GM12878 (cell line): ENCODE results near the gene STK11. TPM values are rescaled to one million over a fixed set of nuclear protein-coding genes. Genes with fewer than 3 reads are reported as not detected.
A peak's percentile ranks its signal among the peaks of the same experiment; 100 is the strongest.

ENCODE experiments used
- ATAC-seq: fragments of 200-7000 bp; cut with Tn5 transposase; 3 replicates; pipeline ENCODE4 v1.9.1; 2020; ENCODE audit warnings: mild to moderate bottlenecking, moderate library complexity
- BruUV-seq: library from RNA; stranded (reverse); fragments of 400-500 nt; replicated peaks from 2 replicates; lab custom pipeline; 2021; lab: Mats Ljungman, UMichigan
- CTCF ChIA-PET: fragments of 300-600 bp; sonication (Branson Sonifier 250); formaldehyde crosslinking; extraction: SDS; loops from one replicate; lab custom pipeline; 2021; ENCODE audit warnings: inconsistent platforms; lab: Yijun Ruan, JAX
- POLR2A ChIA-PET: fragments of 350-600 bp; formaldehyde crosslinking; extraction: SDS; loops from one replicate; lab custom pipeline; 2021; ENCODE audit warnings: inconsistent platforms; lab: Charles Lee
- RAD21 ChIA-PET: fragments of 300-600 bp; sonication (Branson Sonifier 250); formaldehyde crosslinking; loops from one replicate; lab custom pipeline; 2023; ENCODE audit warnings: antibody characterized with exemption; ENCODE audit not compliant: unreplicated experiment; lab: Charles Lee
- SMC1A ChIA-PET: fragments of 300-600 bp; sonication (Branson Sonifier 250); formaldehyde crosslinking; loops from one replicate; lab custom pipeline; 2023; ENCODE audit not compliant: unreplicated experiment, uncharacterized antibody; lab: Charles Lee
- DNase-seq: peaks from one replicate; pipeline ENCODE4 v3.0.0-alpha.2; 2011; ENCODE audit warnings: low read depth, low spot score
- FAIRE-seq: peaks from 3 replicates; lab custom pipeline; 2011; peaks lifted over from hg19 to GRCh38; lab: Jason Lieb, UNC
- H2AFZ ChIP-seq: 2 replicates; pipeline ENCODE4 v1.6.0; 2011; ENCODE audit warnings: low read depth, low read length, control low read depth; ENCODE audit not compliant: control insufficient read depth
- H3K27ac ChIP-seq: 2 replicates; pipeline ENCODE4 v1.5.1; 2011; ENCODE audit warnings: control low read depth; ENCODE audit not compliant: control insufficient read depth, insufficient read depth
- H3K27me3 ChIP-seq, 2 experiments: replicated peaks in 1 of 2; 2 replicates each; pipeline versions ENCODE4 v1.6.0 to v1.6.1; 2011; ENCODE audit warnings: low read length in 1 of 2; ENCODE audit not compliant: control insufficient read depth in 2 of 2, insufficient read depth in 2 of 2
- H3K36me3 ChIP-seq, 2 experiments: 2 replicates each; pipeline ENCODE4 v1.5.1; 2011; ENCODE audit warnings: low read length in 1 of 2; ENCODE audit not compliant: control insufficient read depth in 2 of 2, insufficient read depth in 2 of 2
- H3K4me1 ChIP-seq: 2 replicates; pipeline ENCODE4 v1.6.1; 2011; ENCODE audit warnings: mild to moderate bottlenecking, low read length, moderate library complexity, mixed read lengths; ENCODE audit not compliant: control insufficient read depth, insufficient read depth
- H3K4me2 ChIP-seq: 2 replicates; pipeline ENCODE4 v1.6.0; 2011; ENCODE audit warnings: control low read depth; ENCODE audit not compliant: control insufficient read depth, insufficient read depth
- H3K4me3 ChIP-seq: fragments of 200-600 bp; sonication (generic); 2 replicates; pipeline ENCODE4 v1.5.1; 2016
- H3K79me2 ChIP-seq: 2 replicates; pipeline ENCODE4 v1.6.0; 2011; ENCODE audit warnings: low read length; ENCODE audit not compliant: control insufficient read depth, insufficient read depth
- H3K9ac ChIP-seq: 2 replicates; pipeline ENCODE4 v1.8.0; 2011; ENCODE audit warnings: low read length, control low read depth, mixed read lengths; ENCODE audit not compliant: control insufficient read depth, insufficient read depth
- H3K9me3 ChIP-seq: replicated peaks from 3 replicates; pipeline ENCODE4 v1.5.1; 2011; ENCODE audit warnings: mild to moderate bottlenecking, low read length; ENCODE audit not compliant: control insufficient read depth, insufficient read depth
- H4K20me1 ChIP-seq: 2 replicates; pipeline ENCODE4 v1.6.0; 2011; ENCODE audit not compliant: control insufficient read depth, insufficient read depth
- CREB1 ChIP-seq: IDR thresholded peaks from 2 replicates; pipeline ENCODE4 v1.6.1; 2012; ENCODE audit warnings: low read depth, mild to moderate bottlenecking, inconsistent platforms
- EED ChIP-seq: sonication (generic); IDR thresholded peaks from 2 replicates; pipeline ENCODE4 v1.6.1; 2016; ENCODE audit warnings: antibody characterized with exemption, low read depth
- EGR1 ChIP-seq, 2 experiments: IDR thresholded peaks; 1 replicate in 1 of 2; 2 replicates in 1 of 2; pipeline ENCODE4 v1.6.1; 2011 to 2012; ENCODE audit warnings: low read depth in 2 of 2, low read length in 2 of 2, borderline replicate concordance in 1 of 2, mild to moderate bottlenecking in 1 of 2, moderate library complexity in 1 of 2
- HDGF ChIP-seq: fragments of 450-650 bp; IDR thresholded peaks from 2 replicates; pipeline ENCODE4 v1.6.1; 2016; ENCODE audit warnings: antibody characterized with exemption
- PBX3 ChIP-seq: IDR thresholded peaks from 2 replicates; pipeline ENCODE4 v1.6.1; 2011; ENCODE audit warnings: mild to moderate bottlenecking, low read depth, low read length, moderate library complexity; ENCODE audit not compliant: insufficient replicate concordance
- POLR2A ChIP-seq: IDR thresholded peaks from 2 replicates; pipeline ENCODE4 v1.6.1; 2011; ENCODE audit warnings: low read depth, mild to moderate bottlenecking, low read length
- RAD51 ChIP-seq: fragments of 450-650 bp; IDR thresholded peaks from 2 replicates; pipeline ENCODE4 v1.6.1; 2016; ENCODE audit warnings: moderate library complexity, mild to moderate bottlenecking, inconsistent platforms
- SUZ12 ChIP-seq: fragments of 200-600 bp; sonication (generic); IDR thresholded peaks from one replicate; pipeline ENCODE4 v1.6.1; 2018; ENCODE audit warnings: antibody characterized with exemption, mild to moderate bottlenecking; ENCODE audit not compliant: unreplicated experiment
- ZBED1 ChIP-seq: IDR thresholded peaks from 2 replicates; pipeline ENCODE4 v1.6.1; 2016; ENCODE audit warnings: borderline replicate concordance
- ZNF592 ChIP-seq: fragments of 450-650 bp; IDR thresholded peaks from 2 replicates; pipeline ENCODE4 v1.6.1; 2017; ENCODE audit warnings: mild to moderate bottlenecking, moderate library complexity
- ZNF687 ChIP-seq: fragments of 450-650 bp; IDR thresholded peaks from 2 replicates; pipeline ENCODE4 v1.6.1; 2017; ENCODE audit warnings: mild to moderate bottlenecking, moderate library complexity
- WGBS: methylation state at CpG from one replicate; pipeline ENCODE4 v1.1.6; 2016; ENCODE audit warnings: low lambda C conversion rate; ENCODE audit not compliant: insufficient replicate concordance, insufficient coverage; ENCODE audit errors: missing lambda C conversion rate; 5-methylcytosine and 5-hydroxymethylcytosine counted together
- in situ Hi-C: fragments of 300-500 bp; cut with MboI; formaldehyde crosslinking; loops from 9 replicates; pipeline ENCODE4 v1.14.3; 2018; ENCODE audit warnings: mixed read lengths
- intact Hi-C: fragments of 100-400 bp; cut with micrococcal nuclease; formaldehyde crosslinking; loops from one replicate; pipeline ENCODE4 v1.14.2; 2022; ENCODE audit not compliant: unreplicated experiment
- polyA plus RNA-seq, 11 experiments: library from polyadenylated mRNA; depleted of rRNA in 4 of 11; unstranded in 6 of 11; stranded (reverse) in 5 of 11; fragments of >200 nt; fragmentation: Nextera tagmentation in 4 of 11; fragmentation: Illumina TruSeq in 1 of 11; extraction: Ambion mirVana in 4 of 11; extraction: Trizol in 1 of 11; gene quantifications; 1 replicate in 1 of 11; 2 replicates in 10 of 11; pipeline versions ENCODE4 v1.2.1 to v1.2.3, GENCODE V29; 2011 to 2016; ENCODE audit warnings: inconsistent platforms in 2 of 11, missing spikeins in 2 of 11, low read depth in 1 of 11
- total RNA-seq, 4 experiments: library from RNA; depleted of rRNA in 3 of 4; stranded (reverse); fragments of >200 nt in 3 of 4; fragmentation: Illumina TruSeq in 1 of 4; extraction: Trizol in 1 of 4; gene quantifications; 2 replicates each; pipeline versions ENCODE4 v1.2.1 to v1.2.3, GENCODE V29; 2013 to 2021

Gene STK11
- total and polyA plus RNA-seq, 10 of the 15 experiments (the other 5 are each of a cell fraction or from before 2014, with no cell fraction given): 0.33 to 71.0 (median 23.8) TPM

- intact Hi-C loops (no loop called here), in situ Hi-C loops (no loop called here)
- ChIA-PET CTCF (interaction anchor here (0.9 kb wide), 1 partner anchor 25 kb away, joined by 3 read pairs; no protein-coding TSS in a partner anchor), RAD21 (interaction anchor here (0.8 to 1.7 kb wide), 4 partner anchors 31 to 275 kb away, joined by 3 to 4 read pairs (median 3); no protein-coding TSS in a partner anchor), POLR2A (interaction anchor here (0.5 to 1.6 kb wide), 6 partner anchors 10 to 1210 kb away, joined by 3 to 7 read pairs (median 3); no protein-coding TSS in a partner anchor), SMC1A (interaction anchor here (0.5 kb wide), 1 partner anchor 14 kb away, joined by 3 read pairs; no protein-coding TSS in a partner anchor)
- H3K79me2 ChIP-seq: peaks cover 70% of the 10 kb centered on the region
- H2AFZ ChIP-seq: peak overlapping the region; percentile 66
- no peaks in the 10 kb centered on the region for H3K27me3 ChIP-seq
- H3K9me3 ChIP-seq: no peaks in the 10 kb centered on the region
- no peaks in the 10 kb centered on the region; the same call in 1 of the 2 replicates for H4K20me1 ChIP-seq
- peak overlapping the region; percentile 46; the same call in 1 of the 2 replicates for H3K4me3 ChIP-seq
- H3K27ac ChIP-seq: peak overlapping the region; percentile 76
- ATAC-seq: peak; percentile 91
- H3K4me2 ChIP-seq: peak overlapping the region; percentile 72
- H3K9ac ChIP-seq: peak overlapping the region; percentile 43
- H3K36me3 ChIP-seq: peaks cover 7 to 15% of the 10 kb centered on the region in 2 experiments; a peak in 3 of 4 replicates
- no TSS peak for BruUV-seq
- WGBS: 46% methylated on average over 39 of the region's 39 CpGs
- peaks cover 26% of the 10 kb centered on the region for H3K4me1 ChIP-seq
- peak; percentile 86 for FAIRE-seq
- peak; percentile 47 for DNase-seq
- TF ChIP-seq PBX3: peak; percentile 84
- peak; percentile 51; the same call in 1 of the 2 replicates for TF ChIP-seq POLR2A
- no peak for TF ChIP-seq RAD51
- 0 out of 2 replicates have a peak, but pooled peaks have one; percentile 22 for TF ChIP-seq HDGF
- TF ChIP-seq EED: 0 out of 2 replicates have a peak, but pooled peaks have one; percentile 24
- no peak for TF ChIP-seq ZBED1
- 0 out of 2 replicates have a peak, but pooled peaks have one; percentile 38 for TF ChIP-seq ZNF687
- TF ChIP-seq ZNF592: no peak
- 0 out of 2 replicates have a peak, but pooled peaks have one; percentile 30 for TF ChIP-seq CREB1
- no peak for TF ChIP-seq SUZ12
- peak in 1 of 2 experiments; percentile 29; a peak in 1 of 3 replicates for TF ChIP-seq EGR1 (IDR thresholded peaks at IDR 0.05; ENCODE audit: borderline replicate concordance in 1 of 2, low read depth in 2 of 2, low read length in 2 of 2)
These were observed 8.1 kb downstream of the STK11 start for GRCh38 chr19:1213391-1214286.
